CD4-positive, alpha-beta T cell treated with Interleukin-15 for 1 hour (primary cell): ENCODE data around the gene PXDC1.

Experiments used
- DNase-seq: peaks from one replicate; pipeline ENCODE4 v3.0.0-alpha.2; 2020

Gene PXDC1

DNA sequence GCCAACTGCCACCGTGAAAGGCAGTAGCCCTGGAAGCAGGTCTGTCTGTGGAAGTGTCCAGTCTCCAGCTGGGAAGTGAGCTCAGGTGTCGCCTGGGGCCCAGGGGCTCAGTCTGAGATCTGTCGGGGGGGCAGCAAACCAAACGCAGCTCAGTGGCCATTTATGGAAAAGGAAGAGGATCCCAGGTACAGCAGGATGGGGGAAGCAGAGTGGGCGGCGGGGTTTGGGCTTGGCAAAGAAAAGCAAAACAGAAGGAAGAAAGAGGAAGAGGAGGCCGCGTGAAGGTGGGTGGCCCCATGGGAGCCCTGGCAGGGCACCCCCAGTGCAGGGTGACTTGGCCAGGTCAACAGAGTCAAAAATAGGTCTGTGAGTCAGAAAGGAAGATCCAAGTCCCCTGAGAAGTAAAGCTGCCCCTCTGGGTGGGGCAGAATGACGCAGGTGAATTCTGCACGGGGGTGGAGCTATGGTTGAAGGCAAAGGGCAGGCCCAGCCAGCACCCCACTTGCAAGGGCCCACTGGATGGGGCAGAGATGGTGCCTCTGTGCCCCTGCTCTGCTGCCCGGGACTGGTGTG lies 5.3 kb downstream of the PXDC1 start:
- DNase-seq = peak; percentile 65

DNA sequence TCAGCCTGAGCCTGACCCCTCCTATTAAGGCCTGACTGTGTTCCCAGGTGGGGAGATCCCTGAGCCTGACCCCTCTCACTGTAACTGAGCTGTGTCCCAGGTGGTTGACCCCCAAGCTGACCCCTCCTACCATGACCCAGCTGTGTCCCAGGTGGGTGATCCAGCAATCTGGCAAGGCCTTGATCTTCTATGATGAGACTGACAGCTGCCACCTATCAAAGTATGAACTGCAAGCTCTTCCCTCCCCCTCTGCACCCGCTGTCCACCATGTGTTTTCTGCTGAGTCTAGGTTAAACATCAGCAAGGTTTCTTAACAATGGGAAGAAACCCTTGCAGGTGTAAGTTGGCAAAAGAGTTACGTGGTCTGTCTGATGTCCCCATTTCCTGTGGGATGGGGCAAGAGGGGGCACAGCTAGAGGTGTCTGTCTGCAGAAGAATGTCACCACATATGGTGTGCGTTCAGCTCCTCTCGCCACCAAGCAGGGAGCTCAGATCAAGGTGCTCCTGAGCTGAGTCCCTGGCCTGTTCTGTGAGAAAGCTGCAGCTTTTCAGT lies 5.9 kb downstream of the PXDC1 start:
- no peak for DNase-seq

DNA sequence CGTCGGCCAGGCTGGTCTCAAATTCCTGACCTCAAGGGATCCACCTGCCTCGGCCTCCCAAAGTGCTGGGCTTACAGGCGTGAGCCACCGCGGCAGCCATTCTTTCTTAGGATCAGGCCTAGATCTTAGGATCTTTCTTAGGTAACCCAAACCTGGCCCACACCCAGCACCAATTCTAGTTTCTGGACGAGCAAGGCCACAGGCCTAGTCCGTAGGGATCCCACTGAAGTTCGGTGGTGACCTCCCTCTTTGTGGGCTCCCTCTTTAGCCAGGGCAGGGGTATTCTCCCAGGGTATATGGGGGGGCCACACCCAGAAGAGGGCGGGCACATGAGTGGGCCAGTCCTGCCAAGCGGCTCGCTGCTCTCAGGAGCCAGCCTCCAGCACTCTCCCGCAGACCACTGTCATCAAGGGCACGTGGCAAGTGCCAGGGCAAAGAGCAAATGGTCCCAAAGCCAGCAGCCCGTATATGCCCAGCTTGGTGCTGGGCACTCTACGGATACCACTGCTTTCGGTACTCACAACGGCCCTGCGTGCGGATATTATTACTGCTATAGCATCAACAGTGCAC lies 6.5 kb downstream of the PXDC1 start:
- DNase-seq = no peak

DNA sequence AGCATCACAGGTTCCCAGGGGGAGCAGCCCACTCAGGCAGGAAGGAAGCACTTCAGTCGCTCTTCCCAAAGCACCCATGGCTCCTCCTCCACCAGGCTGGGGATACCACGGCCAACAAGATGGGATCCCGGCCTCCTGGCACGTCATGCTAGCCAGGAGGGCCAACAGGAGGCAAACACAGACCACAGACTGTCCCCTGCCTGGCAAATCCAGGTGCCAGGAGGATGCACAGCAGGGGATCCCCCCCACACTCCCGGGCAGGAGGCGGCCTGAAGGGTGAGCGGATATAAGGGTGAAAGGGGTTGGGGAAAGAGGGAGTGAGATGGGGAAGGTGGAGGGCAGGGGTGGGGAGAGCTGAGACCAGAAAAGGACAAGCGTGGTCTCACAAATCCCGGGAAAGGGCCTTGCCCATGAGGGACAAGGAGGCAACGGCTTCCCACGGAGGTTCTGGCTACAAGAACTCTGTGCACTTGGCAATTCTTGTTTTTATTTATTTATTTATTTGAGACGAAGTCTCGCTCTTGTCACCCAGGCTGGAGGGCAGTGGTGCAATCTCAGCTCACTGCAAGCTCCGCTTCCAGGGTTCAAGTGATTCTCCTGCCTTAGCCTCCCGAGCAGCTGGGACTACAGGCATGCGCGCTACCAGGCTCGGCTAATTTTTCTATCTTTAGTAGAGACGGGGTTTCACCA lies 7.2 kb downstream of the PXDC1 start:
- DNase-seq = no peak

DNA sequence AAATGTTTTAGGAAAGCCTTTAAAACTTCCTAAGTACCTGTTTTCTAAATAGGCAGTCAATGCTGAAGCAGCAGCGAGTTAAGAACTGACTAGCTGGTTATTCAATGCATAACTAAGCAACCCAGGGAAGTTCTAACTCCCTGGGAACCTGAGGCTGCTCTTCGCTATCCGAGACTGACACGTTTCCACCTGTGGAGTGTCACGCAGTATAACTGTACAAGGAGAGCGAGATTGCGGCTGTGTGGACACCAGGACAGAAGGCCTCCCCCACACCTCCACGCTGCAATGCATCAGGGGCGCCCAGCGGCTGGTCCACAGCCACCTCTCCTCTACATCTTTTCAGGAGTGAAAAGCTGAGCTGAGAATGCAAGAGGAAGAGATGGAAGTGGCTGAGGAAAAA lies 8.0 kb downstream of the PXDC1 start:
- DNase-seq = no peak

DNA sequence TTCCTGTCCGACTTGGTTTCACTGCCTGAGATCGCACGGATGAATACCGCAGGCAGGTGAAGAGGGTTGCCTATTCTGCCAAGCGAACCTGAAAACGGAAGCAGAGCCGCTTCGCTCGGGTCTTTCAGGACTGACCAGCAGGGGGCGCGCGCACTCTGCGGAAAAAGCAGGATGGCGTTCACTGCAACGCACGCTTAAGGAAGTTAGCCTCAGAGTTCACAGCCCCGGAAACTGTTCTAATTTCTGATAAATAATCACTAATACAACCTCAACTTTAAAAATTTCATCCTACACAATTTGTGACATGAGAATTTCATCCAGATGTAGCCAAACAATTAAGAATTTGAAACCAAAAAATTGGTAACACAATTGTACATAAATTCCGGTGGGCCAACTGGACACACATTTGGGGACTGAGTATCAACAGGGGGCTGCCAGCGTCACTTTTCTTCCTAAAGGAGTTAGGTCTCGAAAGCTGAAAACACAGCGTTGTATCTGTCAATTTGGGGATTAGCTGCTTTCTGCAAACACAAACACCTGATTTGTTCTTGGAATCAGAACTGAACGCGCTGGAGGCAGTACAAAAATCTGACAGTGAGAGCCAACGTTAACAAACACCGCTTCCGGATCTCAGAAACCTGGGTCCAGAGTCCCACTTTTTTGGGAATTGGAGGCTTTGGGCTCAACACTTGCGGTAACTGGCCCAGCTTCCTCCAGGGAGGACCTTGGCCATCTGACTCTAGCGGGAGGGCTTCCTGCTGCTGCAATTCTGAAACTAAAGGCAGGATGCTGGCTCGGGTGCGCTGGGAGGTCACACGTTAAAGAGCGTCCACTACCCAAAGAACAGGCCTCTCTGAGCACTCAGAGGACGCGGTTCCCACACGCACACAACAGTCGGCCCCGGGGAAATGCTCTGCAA lies 8.8 kb downstream of the PXDC1 start:
- peak; percentile 78 for DNase-seq

DNA sequence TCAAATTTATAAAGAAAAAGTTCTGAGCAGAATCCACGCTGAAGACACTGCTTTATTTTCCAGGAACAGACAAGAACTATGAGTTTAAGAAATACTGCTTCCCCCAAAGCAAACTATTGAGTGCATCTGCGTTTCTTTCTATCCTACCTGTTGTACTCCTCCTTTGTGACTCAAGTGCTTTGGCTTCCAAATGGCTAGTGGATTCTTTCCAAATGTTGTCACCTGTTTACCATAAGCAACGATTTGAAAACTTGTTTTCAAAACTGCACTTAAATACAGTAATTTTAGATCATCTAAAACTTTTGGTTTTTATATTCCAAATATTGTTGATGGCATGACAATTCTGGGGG lies 9.5 kb downstream of the PXDC1 start:
- no peak for DNase-seq

DNA sequence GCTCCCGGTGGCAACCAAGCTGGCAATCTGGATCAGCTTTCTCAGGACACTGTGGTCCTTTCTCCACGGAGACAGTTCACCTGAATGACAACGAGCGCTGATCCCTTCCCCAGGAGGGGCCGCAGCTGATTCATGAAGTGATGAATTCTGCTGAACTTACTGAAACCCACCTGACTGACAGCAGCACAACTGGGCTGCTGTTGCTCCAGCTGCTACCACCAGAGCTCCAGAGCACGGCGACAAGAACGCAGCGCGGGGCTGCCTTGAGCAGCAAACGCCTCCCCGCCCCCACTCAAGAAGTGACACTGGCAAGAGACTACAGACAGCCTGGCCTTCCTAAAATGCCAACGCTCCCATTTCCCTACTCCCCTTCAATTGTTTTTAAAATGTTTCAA lies 10.0 kb downstream of the PXDC1 start:
- DNase-seq = no peak

DNA sequence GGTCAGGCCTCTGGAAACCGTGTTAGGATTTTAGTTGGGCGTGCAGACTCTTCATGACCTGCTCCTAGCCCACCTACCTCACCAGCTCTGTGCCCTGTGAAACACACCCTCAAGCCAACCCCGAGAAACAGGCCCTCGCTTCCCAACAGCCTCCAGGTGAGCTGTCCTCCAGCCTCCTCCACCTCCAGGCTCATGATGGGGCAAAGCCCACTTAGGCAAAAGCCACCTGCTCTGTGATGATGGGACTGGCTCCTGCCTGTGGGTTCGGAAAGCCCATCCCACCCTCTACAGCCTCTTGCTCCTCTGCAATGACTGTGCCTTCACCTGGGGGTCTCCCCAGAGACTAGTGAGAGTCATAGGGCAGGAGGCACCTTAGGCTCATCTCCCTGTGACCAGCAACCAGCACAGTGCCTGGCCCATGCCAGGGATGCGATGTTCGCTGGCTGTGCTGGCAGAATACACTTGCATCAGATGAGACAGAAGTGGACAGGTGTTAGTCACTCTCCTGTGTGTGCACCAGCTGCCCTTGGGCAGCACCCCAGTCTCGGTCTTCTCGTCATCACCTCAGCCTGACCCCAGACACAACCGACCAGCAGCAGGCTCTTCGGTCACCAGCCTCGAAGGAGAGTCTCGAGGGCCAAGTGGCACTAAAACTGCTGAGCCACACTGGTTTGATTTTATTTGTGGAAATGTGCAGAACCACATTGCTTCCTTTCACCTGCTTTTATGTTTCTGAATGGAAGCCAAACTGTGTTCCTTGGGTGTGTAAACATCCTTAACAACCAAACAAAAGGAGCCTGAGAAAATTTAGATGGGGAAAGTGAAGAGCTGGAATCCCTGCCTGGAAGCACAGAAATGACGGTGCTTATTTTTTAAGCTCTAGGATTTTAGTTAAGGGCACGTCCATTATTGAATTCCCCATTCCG lies 10.7 kb downstream of the PXDC1 start:
- no peak for DNase-seq

DNA sequence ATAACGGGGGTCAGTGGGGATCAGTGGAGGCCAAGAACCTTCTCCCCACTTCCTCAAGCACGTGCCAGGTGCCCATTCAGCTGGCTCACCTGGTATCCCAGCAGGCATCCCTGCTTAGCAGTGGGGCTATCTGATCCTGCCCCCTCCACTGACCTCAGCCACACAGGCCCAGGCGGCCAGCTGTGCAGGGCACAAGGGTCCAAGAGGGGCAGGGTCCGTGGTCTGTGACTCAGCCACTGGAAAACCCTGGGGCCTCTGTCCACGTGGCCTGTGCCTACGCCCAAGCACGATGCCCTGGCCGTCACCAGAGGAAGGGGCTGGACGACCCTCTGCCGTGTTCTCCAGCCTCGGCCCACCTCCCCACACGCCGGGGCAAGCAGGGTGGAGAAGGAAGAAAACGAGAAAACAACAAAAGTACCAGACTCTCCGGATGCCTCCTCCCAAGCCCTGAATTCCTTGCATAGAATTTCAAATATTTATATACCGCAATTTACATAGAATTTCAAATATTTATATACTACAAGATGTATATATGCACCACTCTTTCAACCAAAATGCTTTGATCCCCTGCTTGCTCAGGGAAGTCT lies 12.1 kb downstream of the PXDC1 start:
- DNase-seq = no peak

DNA sequence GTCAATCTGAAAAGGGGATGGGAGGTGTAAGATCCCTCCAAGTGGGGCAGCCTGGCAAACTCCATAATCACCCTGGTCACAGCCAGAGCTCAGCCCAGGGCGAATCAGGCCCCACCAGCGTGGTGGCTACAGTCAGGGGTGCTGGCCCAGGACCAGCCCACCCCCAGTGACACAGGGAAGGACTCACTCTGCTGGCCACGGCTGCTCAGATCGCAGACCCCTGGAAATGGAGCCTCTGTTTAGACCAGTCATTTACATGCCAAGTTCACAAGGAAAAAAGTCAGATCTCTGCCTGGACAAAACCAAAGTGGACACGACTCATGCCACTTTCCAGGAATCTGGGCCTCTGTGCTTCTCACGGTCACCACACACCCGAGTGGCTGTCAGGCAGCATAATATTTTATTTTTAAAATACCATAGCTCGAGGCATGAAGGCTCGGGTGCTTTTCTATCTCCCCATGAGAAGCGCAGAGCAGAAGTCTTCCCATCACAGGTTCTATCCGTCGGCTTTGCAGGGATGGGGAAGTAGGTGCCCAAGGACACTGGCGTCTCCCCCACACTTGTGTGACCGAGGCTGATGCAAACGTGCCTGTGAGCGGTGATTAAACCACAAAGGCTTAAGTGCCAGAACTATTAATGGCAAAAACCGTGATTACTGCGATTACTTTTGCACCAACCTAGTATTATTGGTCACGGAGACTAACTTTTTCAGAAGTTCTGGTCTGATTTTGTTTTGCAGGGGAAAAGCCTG lies 13.0 kb downstream of the PXDC1 start:
- DNase-seq = no peak

DNA sequence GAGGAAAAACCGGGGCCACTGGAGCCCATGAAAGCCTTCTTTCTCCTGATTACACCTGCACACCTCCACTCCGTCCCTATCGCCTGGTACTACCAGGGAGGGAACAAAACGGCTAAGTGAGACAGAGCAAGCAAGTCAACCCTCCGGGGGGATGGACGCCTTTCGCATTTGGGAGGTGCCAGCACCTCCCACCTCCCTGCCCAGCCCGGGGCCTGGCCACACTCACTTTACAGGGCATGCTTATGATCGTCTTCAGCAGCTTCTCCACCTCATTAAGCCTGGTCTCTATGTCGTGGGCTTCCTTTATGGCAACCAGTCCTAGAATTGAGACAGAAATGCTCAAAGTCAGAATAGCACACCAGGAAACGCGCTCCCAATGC lies 13.7 kb downstream of the PXDC1 start:
- no peak for DNase-seq

DNA sequence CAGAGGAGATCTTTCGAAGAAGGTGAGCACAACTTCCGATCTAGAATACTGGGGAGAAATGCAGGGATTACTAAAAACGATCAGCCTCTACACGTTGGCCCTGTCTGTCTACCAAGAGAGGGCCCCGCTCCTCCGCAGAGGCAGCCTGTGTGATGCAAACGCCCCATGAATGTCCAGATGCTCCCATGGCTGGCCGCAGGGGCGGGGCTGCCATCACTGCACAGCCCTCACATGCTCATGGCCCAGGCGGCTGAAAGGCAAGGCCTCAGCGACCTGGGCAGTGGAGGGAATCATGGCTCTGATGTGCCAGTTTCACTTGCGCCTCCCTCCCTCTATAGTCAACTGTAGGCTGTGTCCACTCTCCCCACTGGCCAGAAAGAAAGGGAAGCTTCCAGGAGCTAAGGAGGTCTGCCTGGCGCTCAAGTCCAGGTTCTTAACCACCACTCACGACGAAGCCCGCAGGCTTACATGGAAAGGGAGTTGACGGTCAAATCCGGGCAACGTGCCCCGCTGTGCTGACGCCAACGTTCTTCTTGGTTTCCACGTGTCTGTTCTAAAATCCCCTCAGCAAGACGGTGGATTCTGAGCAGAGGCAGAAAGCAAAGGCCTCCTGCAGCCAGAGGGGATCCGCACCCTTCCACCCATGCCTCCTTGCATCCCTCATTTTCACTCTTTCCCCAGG lies 14.2 kb downstream of the PXDC1 start:
- DNase-seq = no peak

DNA sequence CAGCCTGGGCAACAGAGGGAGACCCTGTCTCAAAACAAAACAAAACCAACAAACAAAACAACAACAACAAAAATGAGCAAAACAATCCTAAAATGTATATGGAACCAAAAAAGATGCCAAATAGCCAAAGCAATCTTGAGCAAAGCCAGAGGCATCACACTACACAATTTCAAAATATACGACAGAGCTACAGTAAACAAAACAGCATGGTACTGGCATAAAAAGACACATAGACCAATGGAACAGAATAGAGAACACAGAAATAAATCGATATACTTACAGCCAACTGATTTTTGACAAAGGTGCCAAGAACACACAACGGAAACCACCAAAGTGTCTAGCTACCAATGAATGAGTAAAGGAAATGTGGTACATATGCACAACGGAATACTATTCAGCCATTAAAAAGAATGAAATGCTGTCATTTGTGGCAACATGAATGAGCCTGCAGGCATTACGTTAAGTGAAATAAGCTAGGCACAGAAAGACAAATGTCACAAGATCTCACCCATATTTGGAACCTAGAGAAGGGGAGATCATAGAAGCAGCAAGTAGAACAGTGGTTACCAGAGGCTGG lies 16.4 kb downstream of the PXDC1 start:
- DNase-seq = no peak

DNA sequence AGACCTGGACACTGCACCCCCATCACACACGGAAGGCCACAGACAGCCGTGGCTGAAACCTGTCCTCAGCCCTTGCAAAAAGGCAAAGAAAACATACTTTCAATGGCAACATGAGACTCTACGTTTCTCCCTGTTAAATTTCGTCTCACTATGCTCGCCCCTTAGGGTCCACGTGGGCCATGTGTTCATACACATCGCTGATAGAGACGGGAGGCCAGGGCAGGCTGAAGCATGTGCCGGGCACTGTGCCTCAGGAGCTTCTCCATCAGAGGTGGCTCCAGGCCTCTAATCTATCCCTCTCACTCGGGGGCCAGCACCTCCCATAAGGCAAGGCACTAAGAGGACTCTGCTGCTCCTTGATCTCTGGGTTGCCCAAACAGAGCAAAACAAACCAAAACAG lies 17.5 kb downstream of the PXDC1 start:
- DNase-seq = no peak

DNA sequence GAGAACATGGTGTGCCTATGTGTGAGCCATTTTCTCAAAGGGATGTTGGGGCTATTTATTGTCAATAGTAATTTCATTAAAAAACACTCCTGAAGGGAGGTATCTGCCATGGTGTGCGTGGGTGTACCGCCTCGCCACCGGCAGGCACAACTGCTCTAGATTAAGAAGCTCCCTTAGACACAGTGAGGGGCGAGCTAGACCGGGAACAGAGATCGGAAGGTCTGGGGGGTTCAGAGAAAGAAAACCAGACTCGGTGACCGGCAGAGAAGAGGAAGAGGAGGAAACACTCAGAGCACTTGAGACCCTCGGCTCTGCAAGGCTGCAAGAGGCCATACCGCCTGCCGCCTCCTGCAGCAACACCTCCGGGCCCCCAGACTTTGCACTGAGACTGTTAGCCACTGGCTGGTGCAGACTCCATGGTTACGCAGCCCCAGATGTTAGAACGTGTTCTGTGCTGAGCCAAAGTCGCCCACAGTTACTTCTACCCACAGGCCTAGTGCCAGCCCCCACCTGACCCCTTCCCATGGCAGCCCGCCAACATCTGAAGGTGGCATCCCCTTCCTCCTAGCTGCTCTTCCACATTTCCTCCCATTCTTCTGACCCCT lies 18.1 kb downstream of the PXDC1 start:
- DNase-seq = no peak

DNA sequence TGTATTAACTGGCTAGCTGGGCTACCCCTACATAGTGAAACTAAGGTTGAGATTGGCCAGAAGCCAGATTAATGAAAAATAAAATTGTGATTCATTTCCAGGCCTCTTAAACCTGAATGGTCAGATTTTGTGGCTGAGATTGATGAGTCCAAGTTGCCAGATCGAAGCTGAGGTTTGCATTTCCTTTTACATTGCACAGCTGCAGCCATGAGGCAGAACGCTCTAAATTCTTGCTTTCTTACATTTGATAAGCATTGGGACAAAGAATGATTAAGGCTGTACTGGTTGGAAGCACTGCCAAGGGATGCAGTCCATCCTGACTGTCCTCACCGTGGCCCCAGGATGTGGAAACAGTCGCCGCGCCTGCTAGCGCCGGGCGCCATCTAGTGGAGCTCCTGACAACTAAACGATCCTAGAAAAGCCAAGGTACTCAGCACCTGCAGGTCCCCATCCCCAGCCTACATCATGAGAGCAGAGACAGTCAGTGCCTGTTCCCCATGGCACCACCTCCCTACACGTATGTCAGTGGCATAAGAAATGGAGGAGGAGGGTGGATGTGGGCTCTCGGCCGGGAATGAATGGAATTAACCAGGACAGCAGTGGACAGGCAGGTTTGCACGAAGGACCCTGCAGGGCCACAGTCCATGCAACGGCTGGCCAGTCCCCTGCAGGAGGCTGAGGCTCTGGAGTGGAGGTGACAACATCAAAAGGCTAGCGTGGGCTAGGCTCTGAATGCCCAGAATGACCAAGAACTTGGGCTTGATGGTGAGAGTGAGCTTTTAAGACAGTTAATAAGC lies 19.0 kb downstream of the PXDC1 start:
- DNase-seq = peak; percentile 57

DNA sequence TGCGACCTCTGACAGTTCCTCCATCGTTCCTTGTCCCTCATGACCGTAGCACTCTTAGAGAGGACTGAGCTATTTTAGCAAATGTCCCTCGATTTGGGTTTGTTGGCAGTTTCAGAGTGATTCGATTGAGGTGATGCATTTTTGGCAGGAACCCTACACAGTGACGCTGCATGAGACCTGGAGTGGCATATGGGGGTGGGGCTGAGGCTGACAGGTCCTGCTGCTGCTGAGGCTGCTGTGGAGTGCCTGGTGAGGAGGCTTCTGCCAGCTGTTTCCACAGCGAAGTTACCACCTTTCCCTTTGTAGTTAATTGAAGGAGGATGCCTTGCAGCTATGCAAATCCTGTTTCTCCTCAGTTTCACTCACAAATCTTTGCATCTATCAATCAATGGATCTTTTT lies 19.8 kb downstream of the PXDC1 start:
- no peak for DNase-seq
